Measurements from ENCODE around the gene TTLL11.

DNA sequence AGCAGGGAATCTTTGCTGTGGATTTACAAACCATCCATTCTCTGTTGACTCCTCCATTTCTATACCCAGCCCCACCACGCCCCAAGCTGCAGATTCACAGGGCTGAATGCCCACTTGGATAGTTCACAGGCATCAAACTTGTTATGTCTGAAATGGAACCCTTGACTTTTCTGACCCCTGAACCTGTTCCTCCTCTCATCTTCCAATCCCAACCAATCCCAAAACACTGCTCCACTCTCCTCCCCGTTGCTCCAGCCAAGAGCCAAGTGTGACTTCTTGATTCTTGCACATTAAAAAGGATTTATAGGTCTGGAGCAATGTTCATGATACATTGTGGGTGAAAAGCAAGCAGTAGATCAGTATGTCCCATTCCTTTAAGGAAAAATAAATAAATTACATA is 296.0 kb downstream of the TTLL11 start:
- no peak for TF ChIP-seq EZH2 (IDR thresholded peaks at IDR 0.05; ENCODE audit: low read length, unreplicated experiment)
- TF ChIP-seq, protein P1, sequence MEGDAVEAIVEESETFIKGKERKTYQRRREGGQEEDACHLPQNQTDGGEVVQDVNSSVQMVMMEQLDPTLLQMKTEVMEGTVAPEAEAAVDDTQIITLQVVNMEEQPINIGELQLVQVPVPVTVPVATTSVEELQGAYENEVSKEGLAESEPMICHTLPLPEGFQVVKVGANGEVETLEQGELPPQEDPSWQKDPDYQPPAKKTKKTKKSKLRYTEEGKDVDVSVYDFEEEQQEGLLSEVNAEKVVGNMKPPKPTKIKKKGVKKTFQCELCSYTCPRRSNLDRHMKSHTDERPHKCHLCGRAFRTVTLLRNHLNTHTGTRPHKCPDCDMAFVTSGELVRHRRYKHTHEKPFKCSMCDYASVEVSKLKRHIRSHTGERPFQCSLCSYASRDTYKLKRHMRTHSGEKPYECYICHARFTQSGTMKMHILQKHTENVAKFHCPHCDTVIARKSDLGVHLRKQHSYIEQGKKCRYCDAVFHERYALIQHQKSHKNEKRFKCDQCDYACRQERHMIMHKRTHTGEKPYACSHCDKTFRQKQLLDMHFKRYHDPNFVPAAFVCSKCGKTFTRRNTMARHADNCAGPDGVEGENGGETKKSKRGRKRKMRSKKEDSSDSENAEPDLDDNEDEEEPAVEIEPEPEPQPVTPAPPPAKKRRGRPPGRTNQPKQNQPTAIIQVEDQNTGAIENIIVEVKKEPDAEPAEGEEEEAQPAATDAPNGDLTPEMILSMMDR (conservative IDR thresholded peaks at IDR 0.05; ENCODE audit: low read depth, low read length) = no peak
- no peak for TF ChIP-seq EZH2phosphoT487 (IDR thresholded peaks at IDR 0.05; ENCODE audit: borderline replicate concordance, low read length)
